Retinal pigment epithelial cell (primary cell): Measurements from ENCODE around the gene MTF2.

ENCODE experiments used
- DNase-seq: peaks from one replicate; pipeline ENCODE4 v3.0.0-alpha.2; 2010; ENCODE audit warnings: low read depth
- H3K4me3 ChIP-seq: 2 replicates; pipeline ENCODE4 v1.5.1; 2011; ENCODE audit warnings: mild to moderate bottlenecking, low read length, control low read depth, moderate library complexity
- TF ChIP-seq, protein P1 (sequence below): conservative IDR thresholded peaks from 2 replicates; pipeline ENCODE4 v1.5.1; 2011; ENCODE audit warnings: low read depth, low read length, control low read depth, inconsistent platforms

MTF2 gene

GRCh38 chr1:93120614-93121013, 41.5 kb downstream of the MTF2 start:
- TF ChIP-seq, protein P1, sequence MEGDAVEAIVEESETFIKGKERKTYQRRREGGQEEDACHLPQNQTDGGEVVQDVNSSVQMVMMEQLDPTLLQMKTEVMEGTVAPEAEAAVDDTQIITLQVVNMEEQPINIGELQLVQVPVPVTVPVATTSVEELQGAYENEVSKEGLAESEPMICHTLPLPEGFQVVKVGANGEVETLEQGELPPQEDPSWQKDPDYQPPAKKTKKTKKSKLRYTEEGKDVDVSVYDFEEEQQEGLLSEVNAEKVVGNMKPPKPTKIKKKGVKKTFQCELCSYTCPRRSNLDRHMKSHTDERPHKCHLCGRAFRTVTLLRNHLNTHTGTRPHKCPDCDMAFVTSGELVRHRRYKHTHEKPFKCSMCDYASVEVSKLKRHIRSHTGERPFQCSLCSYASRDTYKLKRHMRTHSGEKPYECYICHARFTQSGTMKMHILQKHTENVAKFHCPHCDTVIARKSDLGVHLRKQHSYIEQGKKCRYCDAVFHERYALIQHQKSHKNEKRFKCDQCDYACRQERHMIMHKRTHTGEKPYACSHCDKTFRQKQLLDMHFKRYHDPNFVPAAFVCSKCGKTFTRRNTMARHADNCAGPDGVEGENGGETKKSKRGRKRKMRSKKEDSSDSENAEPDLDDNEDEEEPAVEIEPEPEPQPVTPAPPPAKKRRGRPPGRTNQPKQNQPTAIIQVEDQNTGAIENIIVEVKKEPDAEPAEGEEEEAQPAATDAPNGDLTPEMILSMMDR = no peak
- no peak overlapping the region for H3K4me3 ChIP-seq
- DNase-seq = no peak

DNA sequence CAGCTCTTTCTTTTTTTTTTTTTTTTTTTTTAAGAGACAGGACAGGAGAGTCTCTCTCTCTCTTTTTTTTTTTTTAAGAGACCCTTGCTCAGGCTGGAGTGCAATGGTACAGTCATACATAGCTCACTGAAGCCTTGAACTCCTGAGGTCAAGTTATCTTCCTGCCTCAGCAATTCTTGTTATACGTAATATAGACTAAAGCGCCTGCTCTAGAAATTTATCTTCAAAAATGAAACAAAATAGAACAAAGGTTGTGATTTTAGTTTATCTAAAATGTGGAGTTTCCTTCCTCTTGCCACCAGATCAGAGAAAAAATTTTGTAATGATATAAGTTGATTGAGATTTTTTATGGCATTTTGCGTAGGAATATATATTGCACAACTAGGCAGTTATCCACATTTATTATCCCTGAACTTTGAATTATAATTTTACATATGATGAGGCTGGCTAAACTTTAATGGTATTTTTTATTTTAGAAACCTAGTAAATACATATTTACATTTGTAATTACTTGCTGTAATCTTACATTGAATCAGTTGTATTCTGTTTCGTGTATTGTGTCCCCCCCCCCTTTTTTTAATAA, 44.2 kb downstream of the MTF2 start:
- no peak overlapping the region for H3K4me3 ChIP-seq
- TF ChIP-seq, protein P1 = no peak
- DNase-seq = no peak

DNA sequence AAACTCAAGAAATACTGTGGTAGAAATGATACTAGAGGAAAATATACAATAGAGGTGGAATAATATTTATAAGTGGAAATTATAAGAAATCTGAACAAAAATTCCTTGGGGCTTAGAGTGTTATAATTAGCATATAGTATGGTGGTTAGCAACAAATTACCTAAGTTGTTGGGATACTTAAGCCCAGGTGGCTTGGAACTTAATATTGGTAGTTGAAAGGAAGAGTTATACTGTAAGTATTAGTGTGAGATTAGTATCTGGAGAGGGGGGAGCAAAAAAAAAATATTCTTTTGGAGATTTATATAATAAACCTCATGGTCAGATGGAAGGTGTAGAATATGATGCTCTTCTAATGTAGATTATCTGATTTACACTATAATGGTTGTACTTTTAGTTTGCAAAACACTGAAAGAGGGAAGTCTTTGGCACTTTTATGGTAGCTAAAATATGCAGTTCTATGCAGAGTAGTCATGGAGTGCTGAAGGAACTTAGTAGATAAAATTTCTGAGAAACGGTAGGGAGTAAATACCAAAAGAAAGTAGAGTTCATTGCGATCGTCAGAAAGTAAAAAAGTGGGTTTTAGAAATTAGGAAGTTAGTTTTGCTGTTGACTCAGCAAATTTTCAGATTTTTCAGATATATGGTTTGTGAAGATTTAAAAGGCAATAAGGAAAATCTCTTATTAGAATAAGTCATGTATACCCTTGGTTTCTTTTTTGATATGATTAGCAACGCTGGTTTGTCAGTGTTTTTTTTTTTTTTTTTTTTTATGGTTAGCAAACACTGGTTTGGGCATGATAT, 45.7 kb downstream of the MTF2 start:
- TF ChIP-seq, protein P1 = no peak
- no peak for DNase-seq
- H3K4me3 ChIP-seq = no peak overlapping the region

GRCh38 chr1:93129507-93130099, 50.5 kb downstream of the MTF2 start:
- no peak for DNase-seq
- TF ChIP-seq, protein P1 = no peak
- no peak overlapping the region for H3K4me3 ChIP-seq

DNA sequence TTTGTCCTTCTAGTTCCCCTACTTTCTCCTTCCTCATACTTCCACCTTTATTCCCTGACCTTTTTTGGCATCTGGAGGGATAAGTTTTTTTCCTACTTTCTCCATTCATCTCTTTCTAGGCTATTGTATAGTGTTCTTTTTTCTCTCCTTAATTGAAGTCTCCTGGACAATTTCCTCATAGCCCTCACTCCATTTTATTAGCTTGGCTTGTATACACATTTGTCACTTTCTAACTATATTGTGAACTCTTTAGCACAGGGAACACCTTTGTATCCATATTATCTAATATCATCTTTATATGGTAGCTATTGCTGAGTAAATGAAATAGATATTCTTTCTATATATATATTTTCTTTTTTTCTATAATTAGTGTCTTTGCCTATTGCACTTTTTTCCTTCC, 53.6 kb downstream of the MTF2 start:
- DNase-seq = no peak
- no peak overlapping the region for H3K4me3 ChIP-seq
- TF ChIP-seq, protein P1 = no peak

DNA sequence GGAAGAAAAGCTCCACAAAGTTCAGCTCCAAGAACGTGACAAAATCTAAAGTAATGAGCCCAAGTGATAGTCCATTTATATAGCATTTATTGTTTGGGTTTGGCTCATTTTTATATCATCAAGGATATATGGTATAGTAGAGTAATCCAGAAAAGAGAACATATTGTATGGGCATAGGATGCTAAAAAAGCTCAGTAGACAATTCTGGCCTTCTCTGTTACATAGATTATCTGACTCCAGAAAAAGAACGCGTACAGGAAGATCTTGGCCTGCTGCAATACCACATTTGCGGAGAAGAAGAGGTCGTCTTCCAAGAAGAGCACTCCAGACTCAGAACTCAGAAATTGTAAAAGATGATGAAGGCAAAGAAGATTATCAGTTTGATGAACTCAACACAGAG, 57.4 kb downstream of the MTF2 start:
- TF ChIP-seq, protein P1 = no peak
- DNase-seq = no peak
- no peak overlapping the region for H3K4me3 ChIP-seq
